Panc1 (cell line): ENCODE measurements around the gene GGN. TPM values are rescaled to one million over a fixed set of nuclear protein-coding genes. Genes with fewer than 3 reads are reported as not detected.

ENCODE experiments used
- ATAC-seq: fragments of 200-7000 bp; cut with Tn5 transposase; 2 replicates; pipeline ENCODE4 v1.9.1; 2020; ENCODE audit warnings: mild to moderate bottlenecking, moderate library complexity
- BruUV-seq: library from RNA; stranded (reverse); fragments of 400-500 nt; replicated peaks from 2 replicates; lab custom pipeline; 2021; lab: Mats Ljungman, UMichigan
- CTCF ChIA-PET: fragments of 300-600 bp; sonication (Branson Sonifier 250); formaldehyde crosslinking; loops from one replicate; lab custom pipeline; 2022; ENCODE audit warnings: antibody characterized with exemption; lab: Charles Lee
- POLR2A ChIA-PET: fragments of 300-600 bp; sonication (Branson Sonifier 250); formaldehyde crosslinking; loops from one replicate; lab custom pipeline; 2022; ENCODE audit warnings: antibody characterized with exemption; lab: Charles Lee
- DNase-seq: peaks from one replicate; pipeline ENCODE4 v3.0.0-alpha.2; 2010; ENCODE audit warnings: low read depth, low spot score
- H3K27ac ChIP-seq: 2 replicates; pipeline ENCODE4 v1.5.1; 2011; ENCODE audit warnings: mild to moderate bottlenecking, low read length, inconsistent platforms
- H3K27me3 ChIP-seq: fragments of 200-500 bp; sonication (Bioruptor generic); 2 replicates; pipeline ENCODE4 v1.6.0; 2014; ENCODE audit warnings: low read length, inconsistent platforms; ENCODE audit not compliant: control insufficient read depth, insufficient read depth
- H3K36me3 ChIP-seq: fragments of 200-500 bp; sonication (Bioruptor generic); 2 replicates; pipeline ENCODE4 v1.5.1; 2014; ENCODE audit warnings: inconsistent platforms, mild to moderate bottlenecking, low read length, moderate library complexity; ENCODE audit not compliant: control insufficient read depth, insufficient read depth
- H3K4me1 ChIP-seq: 2 replicates; pipeline ENCODE4 v1.5.1; 2011; ENCODE audit warnings: inconsistent platforms, mild to moderate bottlenecking, low read length, moderate library complexity; ENCODE audit not compliant: control insufficient read depth, insufficient read depth
- H3K4me3 ChIP-seq, 2 experiments: 2 replicates each; pipeline ENCODE4 v1.5.1; 2011 to 2012; ENCODE audit warnings: low read depth in 2 of 2, low read length in 2 of 2, mild to moderate bottlenecking in 2 of 2, inconsistent platforms in 1 of 2, moderate library complexity in 1 of 2
- H3K9me3 ChIP-seq: fragments of 200-500 bp; sonication (Bioruptor generic); 2 replicates; pipeline ENCODE4 v1.5.1; 2014; ENCODE audit warnings: low read depth, mild to moderate bottlenecking, inconsistent platforms, low read length, moderate library complexity; ENCODE audit not compliant: control insufficient read depth, insufficient read depth
- CTCF ChIP-seq: fragments of 450-650 bp; IDR thresholded peaks from 2 replicates; pipeline ENCODE4 v1.5.1; 2017; ENCODE audit warnings: mild to moderate bottlenecking
- POLR2AphosphoS5 ChIP-seq: IDR thresholded peaks from 2 replicates; pipeline ENCODE4 v1.6.1; 2012; ENCODE audit warnings: mild to moderate bottlenecking, low read depth, low read length, moderate library complexity
- REST ChIP-seq, 2 experiments: IDR thresholded peaks; 2 replicates each; pipeline ENCODE4 v1.6.1; 2011 to 2012; ENCODE audit warnings: low read depth in 2 of 2, control low read depth in 1 of 2, low read length in 1 of 2, mild to moderate bottlenecking in 1 of 2, moderate library complexity in 1 of 2; ENCODE audit not compliant: insufficient read depth in 1 of 2
- SIN3A ChIP-seq: IDR thresholded peaks from 2 replicates; pipeline ENCODE4 v1.6.1; 2012; ENCODE audit warnings: low read depth, mild to moderate bottlenecking, low read length, moderate library complexity, borderline replicate concordance; ENCODE audit not compliant: insufficient read depth
- TCF7L2 ChIP-seq: IDR thresholded peaks from 2 replicates; pipeline ENCODE4 v1.6.1; 2011; ENCODE audit warnings: mild to moderate bottlenecking, low read depth, low read length, inconsistent platforms
- in situ Hi-C: cut with HindIII; loops from 2 replicates; pipeline ENCODE4 v1.10.0; 2016; ENCODE audit warnings: low sequenced_read_pairs, low pct_unique_long_range_greater_than_20kb
- intact Hi-C: fragments of 100-400 bp; cut with micrococcal nuclease; formaldehyde crosslinking; loops from one replicate; pipeline ENCODE4 v1.10.0; 2022; ENCODE audit not compliant: unreplicated experiment
- total RNA-seq: library from RNA; stranded (reverse); gene quantifications from one replicate; pipeline ENCODE4 v1.2.1, GENCODE V29; 2021; ENCODE audit not compliant: unreplicated experiment

GGN gene
- total RNA-seq, 1 experiment from 2014 or later = 1.4 TPM

GRCh38 chr19:38392707-38393308 lies 5.0 kb upstream of the GGN start:
- DNase-seq = no peak
- intact Hi-C loops = no loop called here
- in situ Hi-C loops = no loop called here
- no peaks in the 10 kb centered on the region for H3K36me3 ChIP-seq
- no peak overlapping the region for H3K27ac ChIP-seq
- H3K4me3 ChIP-seq = no peak overlapping the region
- ChIA-PET CTCF (interaction anchor here (0.7 to 0.9 kb wide), 2 partner anchors 10 to 1005 kb away, joined by 5 to 7 read pairs; partner anchors contain the start of gene FAM98C), POLR2A (no interaction called here)
- H3K27me3 ChIP-seq = no peaks in the 10 kb centered on the region
- no peaks in the 10 kb centered on the region for H3K9me3 ChIP-seq
- BruUV-seq = no TSS peak
- peaks cover 9% of the 10 kb centered on the region for H3K4me1 ChIP-seq
- no peak for ATAC-seq
- TF ChIP-seq POLR2AphosphoS5 = no peak
- TF ChIP-seq SIN3A = no peak
- no peak for TF ChIP-seq REST (IDR thresholded peaks at IDR 0.05; ENCODE audit: insufficient read depth in 1 of 2, low read depth in 2 of 2, low read length in 1 of 2)
- TF ChIP-seq TCF7L2 = no peak
- no peak for TF ChIP-seq CTCF

GRCh38 chr19:38391911-38392464 lies 4.2 kb upstream of the GGN start:
- TF ChIP-seq CTCF = no peak
- no peak for TF ChIP-seq POLR2AphosphoS5
- TF ChIP-seq REST (IDR thresholded peaks at IDR 0.05; ENCODE audit: insufficient read depth in 1 of 2, low read depth in 2 of 2, low read length in 1 of 2) = no peak
- TF ChIP-seq TCF7L2 = no peak
- no peak for TF ChIP-seq SIN3A
- no peak for ATAC-seq
- Histone ChIP-seq H3K27me3 (no peaks in the 10 kb centered on the region), H3K36me3 (no peaks in the 10 kb centered on the region), H3K27ac (no peak overlapping the region), H3K9me3 (no peaks in the 10 kb centered on the region), H3K4me3 (no peak overlapping the region), H3K4me1 (peaks cover 10% of the 10 kb centered on the region)
- DNase-seq = no peak
- no TSS peak for BruUV-seq
- ChIA-PET POLR2A (no interaction called here), CTCF (interaction anchor here (0.9 kb wide), 1 partner anchor 11 kb away, joined by 5 read pairs; the partner anchor contains the start of gene FAM98C)
- intact Hi-C loops = no loop called here
- in situ Hi-C loops = no loop called here
